ENCODE results near the gene CFAP410. TPM values are rescaled to one million over a fixed set of nuclear protein-coding genes. Genes with fewer than 3 reads are reported as not detected.

CFAP410 gene
- total RNA-seq, 1 experiment from 2014 or later = 19.3 TPM

DNA sequence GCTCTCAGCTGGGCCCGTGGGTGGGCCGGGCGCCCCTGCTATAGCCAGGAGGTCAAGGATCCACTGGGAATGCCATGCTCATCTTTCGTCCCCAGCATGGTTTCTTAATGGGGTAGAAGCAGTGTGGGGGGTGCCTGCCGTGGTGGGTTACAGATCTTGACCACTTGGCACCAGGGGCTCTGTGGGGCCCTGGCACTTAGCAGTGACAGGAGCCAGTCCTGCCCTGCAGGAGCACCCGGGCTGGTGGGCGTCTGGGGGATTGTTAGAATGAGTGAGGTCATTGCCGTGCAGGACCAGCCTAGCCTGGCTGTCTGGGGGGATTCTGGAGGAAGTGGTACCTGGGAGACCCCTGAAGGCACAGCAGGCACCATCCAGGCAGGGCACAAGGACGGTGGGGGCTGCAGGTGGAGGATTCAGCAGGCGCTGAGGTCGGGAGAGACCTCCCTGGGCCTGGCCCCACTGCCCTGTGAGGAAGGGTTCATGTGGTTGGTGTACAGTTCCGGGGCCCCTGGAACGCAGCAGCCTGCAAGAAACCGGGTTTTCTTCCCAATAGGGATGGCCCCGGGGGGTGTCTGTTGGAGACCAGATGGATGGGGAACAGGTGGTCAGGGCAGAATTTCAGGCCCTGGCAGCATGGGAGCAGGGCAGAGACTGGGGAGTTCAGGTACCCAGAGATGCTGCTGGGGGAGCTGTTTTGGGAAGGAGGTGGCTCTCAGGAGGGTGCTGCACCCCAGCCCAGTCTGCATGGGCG is 48.7 kb downstream of the CFAP410 start:
- Mint-ChIP-seq H3K27ac (no peak overlapping the region), H3K4me3 (no peak overlapping the region), H3K4me1 (no peaks in the 10 kb centered on the region), H3K9me3 (no peaks in the 10 kb centered on the region), H3K36me3 (no peaks in the 10 kb centered on the region), H3K27me3 (ENCODE audit: low read depth) (peaks cover 9% of the 10 kb centered on the region)
- CTCF ChIA-PET = no interaction called here
- ATAC-seq (no peak), DNase-seq (ENCODE audit: low spot score) (no peak)
- POLR2A ChIA-PET = no interaction called here
- TF ChIP-seq, protein P1, sequence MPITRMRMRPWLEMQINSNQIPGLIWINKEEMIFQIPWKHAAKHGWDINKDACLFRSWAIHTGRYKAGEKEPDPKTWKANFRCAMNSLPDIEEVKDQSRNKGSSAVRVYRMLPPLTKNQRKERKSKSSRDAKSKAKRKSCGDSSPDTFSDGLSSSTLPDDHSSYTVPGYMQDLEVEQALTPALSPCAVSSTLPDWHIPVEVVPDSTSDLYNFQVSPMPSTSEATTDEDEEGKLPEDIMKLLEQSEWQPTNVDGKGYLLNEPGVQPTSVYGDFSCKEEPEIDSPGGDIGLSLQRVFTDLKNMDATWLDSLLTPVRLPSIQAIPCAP (CRISPR knock-in tag; IDR thresholded peaks at IDR 0.05) = no peak

DNA sequence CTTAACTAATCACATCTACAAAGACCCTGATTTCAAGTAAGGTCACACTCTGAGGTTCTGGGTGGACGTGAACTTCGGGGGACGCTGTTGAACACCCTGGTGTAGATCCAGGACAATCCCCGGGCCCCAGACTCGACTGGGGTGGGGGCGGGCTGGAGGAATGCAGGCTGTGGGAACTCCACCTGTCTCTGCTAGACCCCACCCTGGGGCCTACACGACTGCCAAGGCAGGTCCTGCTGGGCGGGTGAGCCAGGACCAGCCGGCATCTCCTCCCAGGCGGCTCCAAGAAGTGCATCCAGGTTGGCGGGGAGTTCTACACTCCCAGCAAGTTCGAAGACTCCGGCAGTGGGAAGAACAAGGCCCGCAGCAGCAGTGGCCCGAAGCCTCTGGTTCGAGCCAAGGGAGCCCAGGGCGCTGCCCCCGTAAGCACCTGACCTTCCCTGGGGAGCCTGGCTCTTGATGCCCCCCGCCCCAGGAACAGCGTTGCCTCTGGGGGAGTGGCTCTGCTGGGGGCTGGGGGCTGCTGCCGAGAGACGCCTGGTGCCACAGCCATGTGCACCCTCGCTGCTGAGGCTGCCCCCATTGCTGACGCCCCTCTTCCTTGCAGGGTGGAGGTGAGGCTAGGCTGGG is 49.7 kb downstream of the CFAP410 start:
- H3K4me3 Mint-ChIP-seq = no peak overlapping the region
- H3K9me3 Mint-ChIP-seq = no peaks in the 10 kb centered on the region
- H3K4me1 Mint-ChIP-seq = 0 out of 2 replicates have a peak, but pooled peaks cover under 1% of the 10 kb centered on the region
- no peaks in the 10 kb centered on the region for H3K36me3 Mint-ChIP-seq
- no peak for TF ChIP-seq ZBTB21 (CRISPR knock-in tag; IDR thresholded peaks at IDR 0.05; ENCODE audit: borderline replicate concordance)
- TF ChIP-seq SOX15 (CRISPR knock-in tag; IDR thresholded peaks at IDR 0.05) = no peak
- no peak for TF ChIP-seq CREB1 (CRISPR knock-in tag; IDR thresholded peaks at IDR 0.05)
- TF ChIP-seq NR1H2 (CRISPR knock-in tag; IDR thresholded peaks at IDR 0.05) = no peak
- TF ChIP-seq ZNF317 (CRISPR knock-in tag; IDR thresholded peaks at IDR 0.05; ENCODE audit: borderline replicate concordance, low read depth) = no peak
- no peak for TF ChIP-seq KAT7 (CRISPR knock-in tag; IDR thresholded peaks at IDR 0.05; ENCODE audit: borderline replicate concordance)
- TF ChIP-seq, protein P2, sequence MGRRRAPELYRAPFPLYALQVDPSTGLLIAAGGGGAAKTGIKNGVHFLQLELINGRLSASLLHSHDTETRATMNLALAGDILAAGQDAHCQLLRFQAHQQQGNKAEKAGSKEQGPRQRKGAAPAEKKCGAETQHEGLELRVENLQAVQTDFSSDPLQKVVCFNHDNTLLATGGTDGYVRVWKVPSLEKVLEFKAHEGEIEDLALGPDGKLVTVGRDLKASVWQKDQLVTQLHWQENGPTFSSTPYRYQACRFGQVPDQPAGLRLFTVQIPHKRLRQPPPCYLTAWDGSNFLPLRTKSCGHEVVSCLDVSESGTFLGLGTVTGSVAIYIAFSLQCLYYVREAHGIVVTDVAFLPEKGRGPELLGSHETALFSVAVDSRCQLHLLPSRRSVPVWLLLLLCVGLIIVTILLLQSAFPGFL (CRISPR knock-in tag; IDR thresholded peaks at IDR 0.05; ENCODE audit: borderline replicate concordance) = no peak
- no peak for TF ChIP-seq ESRRA (CRISPR knock-in tag; IDR thresholded peaks at IDR 0.05; ENCODE audit: borderline replicate concordance)
- TF ChIP-seq, protein P3, sequence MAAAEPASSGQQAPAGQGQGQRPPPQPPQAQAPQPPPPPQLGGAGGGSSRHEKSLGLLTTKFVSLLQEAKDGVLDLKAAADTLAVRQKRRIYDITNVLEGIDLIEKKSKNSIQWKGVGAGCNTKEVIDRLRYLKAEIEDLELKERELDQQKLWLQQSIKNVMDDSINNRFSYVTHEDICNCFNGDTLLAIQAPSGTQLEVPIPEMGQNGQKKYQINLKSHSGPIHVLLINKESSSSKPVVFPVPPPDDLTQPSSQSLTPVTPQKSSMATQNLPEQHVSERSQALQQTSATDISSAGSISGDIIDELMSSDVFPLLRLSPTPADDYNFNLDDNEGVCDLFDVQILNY (CRISPR knock-in tag; IDR thresholded peaks at IDR 0.05) = no peak
- TF ChIP-seq TEAD4 (CRISPR knock-in tag; IDR thresholded peaks at IDR 0.05) = no peak
- TF ChIP-seq CREM (CRISPR knock-in tag; IDR thresholded peaks at IDR 0.05) = no peak
- TF ChIP-seq, protein P4, sequence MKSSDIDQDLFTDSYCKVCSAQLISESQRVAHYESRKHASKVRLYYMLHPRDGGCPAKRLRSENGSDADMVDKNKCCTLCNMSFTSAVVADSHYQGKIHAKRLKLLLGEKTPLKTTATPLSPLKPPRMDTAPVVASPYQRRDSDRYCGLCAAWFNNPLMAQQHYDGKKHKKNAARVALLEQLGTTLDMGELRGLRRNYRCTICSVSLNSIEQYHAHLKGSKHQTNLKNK (CRISPR knock-in tag; IDR thresholded peaks at IDR 0.05) = no peak
- no peak for TF ChIP-seq FOXK1 (CRISPR knock-in tag; IDR thresholded peaks at IDR 0.05)
- no peak overlapping the region for H3K27ac Mint-ChIP-seq
- H3K27me3 Mint-ChIP-seq (ENCODE audit: low read depth) = peaks cover 19% of the 10 kb centered on the region
- ChIA-PET POLR2A (no interaction called here), CTCF (no interaction called here)
- DNase-seq (ENCODE audit: low spot score) (no peak), ATAC-seq (no peak)

DNA sequence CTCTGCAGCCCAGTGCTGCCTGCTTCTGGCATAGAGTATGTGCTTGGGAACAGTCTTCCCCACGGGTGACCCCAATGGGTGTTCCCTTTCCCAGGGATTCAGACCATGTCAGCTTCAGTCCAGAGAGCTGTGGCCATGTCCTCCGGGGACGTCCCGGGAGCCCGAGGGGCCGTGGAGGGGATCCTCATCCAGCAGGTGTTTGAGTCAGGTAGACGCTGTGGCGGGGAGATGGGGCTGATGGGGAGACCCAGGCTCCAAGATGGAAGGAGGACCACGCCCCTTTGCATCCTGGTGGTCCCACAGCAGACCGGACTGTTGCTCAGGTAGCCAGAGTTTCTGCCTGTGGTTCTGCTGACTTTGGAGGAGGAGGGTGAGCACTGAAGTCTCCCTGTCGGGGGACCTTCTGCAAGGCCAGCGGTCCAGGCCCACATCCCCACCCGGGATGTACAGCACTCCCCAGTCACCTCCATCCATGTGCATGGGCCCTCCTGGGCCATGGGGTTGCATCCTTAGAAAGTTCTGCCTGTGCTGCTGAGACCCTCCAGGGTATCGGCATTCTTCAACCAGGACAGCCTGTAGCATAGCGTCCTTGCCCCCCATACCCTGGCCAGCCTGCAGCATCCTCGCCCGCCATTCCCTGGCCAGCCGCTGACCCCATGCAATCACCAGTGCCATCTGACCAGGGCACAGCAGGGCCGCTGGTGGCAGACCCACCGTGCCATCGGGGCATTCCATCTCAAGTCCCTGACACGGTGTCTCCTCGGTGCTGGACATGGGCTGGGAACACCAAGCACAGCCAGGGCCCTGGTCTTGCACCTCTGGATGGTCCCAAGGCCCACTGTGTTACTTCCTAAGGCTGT is 50.7 kb downstream of the CFAP410 start:
- H3K27ac Mint-ChIP-seq = no peak overlapping the region
- ATAC-seq (no peak), DNase-seq (ENCODE audit: low spot score) (no peak)
- no peaks in the 10 kb centered on the region for H3K9me3 Mint-ChIP-seq
- no peaks in the 10 kb centered on the region for H3K36me3 Mint-ChIP-seq
- H3K4me1 Mint-ChIP-seq = peaks cover 10% of the 10 kb centered on the region
- ChIA-PET CTCF (interaction anchor here (2.9 kb wide), 1 partner anchor 9 kb away, joined by 22 read pairs; no protein-coding TSS in a partner anchor), POLR2A (no interaction called here)
- H3K27me3 Mint-ChIP-seq (ENCODE audit: low read depth) = peaks cover 27% of the 10 kb centered on the region
- no peak overlapping the region for H3K4me3 Mint-ChIP-seq
- TF ChIP-seq, protein P4 (CRISPR knock-in tag; IDR thresholded peaks at IDR 0.05) = no peak
- TF ChIP-seq MXD4 (CRISPR knock-in tag; IDR thresholded peaks at IDR 0.05; ENCODE audit: borderline replicate concordance) = no peak
- TF ChIP-seq SMAD4 (CRISPR knock-in tag; IDR thresholded peaks at IDR 0.05) = no peak
- TF ChIP-seq, protein P5, sequence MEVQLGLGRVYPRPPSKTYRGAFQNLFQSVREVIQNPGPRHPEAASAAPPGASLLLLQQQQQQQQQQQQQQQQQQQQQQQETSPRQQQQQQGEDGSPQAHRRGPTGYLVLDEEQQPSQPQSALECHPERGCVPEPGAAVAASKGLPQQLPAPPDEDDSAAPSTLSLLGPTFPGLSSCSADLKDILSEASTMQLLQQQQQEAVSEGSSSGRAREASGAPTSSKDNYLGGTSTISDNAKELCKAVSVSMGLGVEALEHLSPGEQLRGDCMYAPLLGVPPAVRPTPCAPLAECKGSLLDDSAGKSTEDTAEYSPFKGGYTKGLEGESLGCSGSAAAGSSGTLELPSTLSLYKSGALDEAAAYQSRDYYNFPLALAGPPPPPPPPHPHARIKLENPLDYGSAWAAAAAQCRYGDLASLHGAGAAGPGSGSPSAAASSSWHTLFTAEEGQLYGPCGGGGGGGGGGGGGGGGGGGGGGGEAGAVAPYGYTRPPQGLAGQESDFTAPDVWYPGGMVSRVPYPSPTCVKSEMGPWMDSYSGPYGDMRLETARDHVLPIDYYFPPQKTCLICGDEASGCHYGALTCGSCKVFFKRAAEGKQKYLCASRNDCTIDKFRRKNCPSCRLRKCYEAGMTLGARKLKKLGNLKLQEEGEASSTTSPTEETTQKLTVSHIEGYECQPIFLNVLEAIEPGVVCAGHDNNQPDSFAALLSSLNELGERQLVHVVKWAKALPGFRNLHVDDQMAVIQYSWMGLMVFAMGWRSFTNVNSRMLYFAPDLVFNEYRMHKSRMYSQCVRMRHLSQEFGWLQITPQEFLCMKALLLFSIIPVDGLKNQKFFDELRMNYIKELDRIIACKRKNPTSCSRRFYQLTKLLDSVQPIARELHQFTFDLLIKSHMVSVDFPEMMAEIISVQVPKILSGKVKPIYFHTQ (CRISPR knock-in tag; IDR thresholded peaks at IDR 0.05) = no peak
- TF ChIP-seq, protein P6, sequence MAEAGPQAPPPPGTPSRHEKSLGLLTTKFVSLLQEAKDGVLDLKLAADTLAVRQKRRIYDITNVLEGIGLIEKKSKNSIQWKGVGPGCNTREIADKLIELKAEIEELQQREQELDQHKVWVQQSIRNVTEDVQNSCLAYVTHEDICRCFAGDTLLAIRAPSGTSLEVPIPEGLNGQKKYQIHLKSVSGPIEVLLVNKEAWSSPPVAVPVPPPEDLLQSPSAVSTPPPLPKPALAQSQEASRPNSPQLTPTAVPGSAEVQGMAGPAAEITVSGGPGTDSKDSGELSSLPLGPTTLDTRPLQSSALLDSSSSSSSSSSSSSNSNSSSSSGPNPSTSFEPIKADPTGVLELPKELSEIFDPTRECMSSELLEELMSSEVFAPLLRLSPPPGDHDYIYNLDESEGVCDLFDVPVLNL (CRISPR knock-in tag; IDR thresholded peaks at IDR 0.05; ENCODE audit: borderline replicate concordance, low read depth) = no peak
- TF ChIP-seq, protein P7, sequence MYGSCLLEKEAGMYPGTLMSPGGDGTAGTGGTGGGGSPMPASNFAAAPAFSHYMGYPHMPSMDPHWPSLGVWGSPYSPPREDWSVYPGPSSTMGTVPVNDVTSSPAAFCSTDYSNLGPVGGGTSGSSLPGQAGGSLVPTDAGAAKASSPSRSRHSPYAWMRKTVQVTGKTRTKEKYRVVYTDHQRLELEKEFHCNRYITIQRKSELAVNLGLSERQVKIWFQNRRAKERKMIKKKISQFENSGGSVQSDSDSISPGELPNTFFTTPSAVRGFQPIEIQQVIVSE (CRISPR knock-in tag; IDR thresholded peaks at IDR 0.05; ENCODE audit: borderline replicate concordance) = no peak
- no peak for TF ChIP-seq CBFB (CRISPR knock-in tag; IDR thresholded peaks at IDR 0.05; ENCODE audit: low read depth)
